ENCODE results near the gene RMRP.

The RMRP gene

GRCh38 chr9:35657546-35658136 is at the start of gene RMRP:
Gene RMRP, minus strand, starts transcription at chr9:35658019.
- peak; percentile 55 for DNase-seq

GRCh38 chr9:35706951-35707350 is 49.1 kb upstream of the RMRP start:
- DNase-seq, result no peak

GRCh38 chr9:35705836-35706430 is 48.1 kb upstream of the RMRP start:
- no peak for DNase-seq

GRCh38 chr9:35705372-35705771 is 47.6 kb upstream of the RMRP start:
- DNase-seq, result no peak

GRCh38 chr9:35703906-35704672 is 46.3 kb upstream of the RMRP start:
- no peak for DNase-seq

GRCh38 chr9:35702696-35703095 is 44.9 kb upstream of the RMRP start:
- DNase-seq, result no peak

GRCh38 chr9:35700942-35701341 is 43.1 kb upstream of the RMRP start:
- DNase-seq, result no peak

- DNase-seq, result no peak
Observed at GRCh38 chr9:35700031-35700430, 42.2 kb upstream of the RMRP start.

GRCh38 chr9:35698231-35698630 is 40.4 kb upstream of the RMRP start:
- DNase-seq, result no peak

GRCh38 chr9:35697486-35697885 is 39.7 kb upstream of the RMRP start:
- no peak for DNase-seq

GRCh38 chr9:35696520-35697215 is 38.8 kb upstream of the RMRP start:
- DNase-seq, result no peak

- no peak for DNase-seq
Observed at GRCh38 chr9:35695943-35696401, 38.2 kb upstream of the RMRP start.

- DNase-seq, result no peak
Observed at GRCh38 chr9:35691757-35692301, 34.0 kb upstream of the RMRP start.

GRCh38 chr9:35691334-35691650 is 33.5 kb upstream of the RMRP start:
- no peak for DNase-seq

GRCh38 chr9:35690614-35691333 is 33.0 kb upstream of the RMRP start:
- DNase-seq, result no peak

GRCh38 chr9:35690294-35690613 is 32.4 kb upstream of the RMRP start:
- DNase-seq, result no peak

- DNase-seq, result no peak
Observed at GRCh38 chr9:35689542-35690293, 31.9 kb upstream of the RMRP start, which contains the start of gene TPM2. Gene TPM2, minus strand, starts transcription at chr9:35689925. Its CDS starts 108 bp downstream, at chr9:35689817.

- no peak for DNase-seq
Observed at GRCh38 chr9:35688558-35689541, 31.0 kb upstream of the RMRP start.

- no peak for DNase-seq
Observed at GRCh38 chr9:35687972-35688557, 30.2 kb upstream of the RMRP start.

- no peak for DNase-seq
Observed at GRCh38 chr9:35687306-35687705, 29.5 kb upstream of the RMRP start.

Measured in cortex of kidney (tissue), 1 donor.